Astrocyte of the cerebellum (primary cell): Measurements from ENCODE around the gene NUDT1.

Source experiments
- DNase-seq: peaks from one replicate; pipeline ENCODE4 v3.0.0-alpha.2; 2011; ENCODE audit warnings: low read depth
- H3K4me3 ChIP-seq: 2 replicates; pipeline ENCODE4 v1.5.1; 2011; ENCODE audit warnings: mild to moderate bottlenecking, low read depth, low read length, moderate library complexity
- CTCF ChIP-seq: IDR thresholded peaks from 2 replicates; pipeline ENCODE4 v1.5.1; 2012; ENCODE audit warnings: low read length, low read depth, moderate library complexity, mild to moderate bottlenecking; ENCODE audit errors: missing control alignments
- in situ Hi-C: cut with HindIII; loops from 2 replicates; pipeline ENCODE4 v1.10.0; 2017; ENCODE audit warnings: low sequenced_read_pairs

The NUDT1 gene

DNA sequence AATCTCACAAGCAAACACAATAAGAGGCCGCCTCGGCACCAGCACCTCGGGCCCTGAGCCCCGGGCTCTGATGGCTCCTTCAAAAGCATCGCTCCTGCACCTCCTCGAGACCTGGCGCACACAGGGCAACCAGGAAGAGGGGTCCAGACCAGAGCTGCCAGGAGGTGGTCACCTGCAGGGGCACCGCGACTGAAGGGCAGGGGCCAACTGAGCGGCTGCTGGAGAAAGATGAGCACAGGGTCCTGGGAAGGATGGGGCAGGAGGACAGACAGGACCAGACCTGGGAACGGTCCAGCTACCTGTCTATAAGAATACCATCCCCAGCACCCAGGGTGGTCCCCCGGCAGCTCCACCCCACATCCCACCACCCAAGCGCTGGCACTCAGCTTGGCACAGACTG, 30.1 kb upstream of the NUDT1 start:
- H3K4me3 ChIP-seq = no peak overlapping the region
- TF ChIP-seq CTCF = no peak
- DNase-seq = no peak
- in situ Hi-C loops = no loop called here

DNA sequence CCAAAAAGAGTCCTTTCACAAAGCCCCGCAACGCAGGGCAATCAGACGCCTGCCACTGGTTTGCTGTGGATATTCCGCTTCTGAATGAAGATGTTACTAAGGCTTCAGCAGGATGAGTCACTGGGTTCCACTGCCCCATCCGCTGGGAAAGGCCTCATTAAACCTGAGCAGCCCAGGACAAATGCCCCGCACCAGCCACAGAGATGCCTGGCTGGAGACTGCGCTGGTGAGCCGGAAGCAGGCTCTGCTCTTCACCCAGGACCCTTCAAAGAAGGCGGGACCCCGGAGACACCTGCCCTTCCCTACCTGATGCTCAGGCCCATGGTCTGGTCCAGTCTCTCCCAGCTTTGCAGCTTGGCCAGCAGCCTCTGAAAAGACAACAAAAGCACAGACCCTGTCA, 29.1 kb upstream of the NUDT1 start:
- TF ChIP-seq CTCF = no peak
- no peak for DNase-seq
- in situ Hi-C loops = no loop called here
- H3K4me3 ChIP-seq = no peak overlapping the region

GRCh38 chr7:2213551-2214215, 28.3 kb upstream of the NUDT1 start:
- H3K4me3 ChIP-seq = no peak overlapping the region
- in situ Hi-C loops = no loop called here
- DNase-seq = no peak
- no peak for TF ChIP-seq CTCF

DNA sequence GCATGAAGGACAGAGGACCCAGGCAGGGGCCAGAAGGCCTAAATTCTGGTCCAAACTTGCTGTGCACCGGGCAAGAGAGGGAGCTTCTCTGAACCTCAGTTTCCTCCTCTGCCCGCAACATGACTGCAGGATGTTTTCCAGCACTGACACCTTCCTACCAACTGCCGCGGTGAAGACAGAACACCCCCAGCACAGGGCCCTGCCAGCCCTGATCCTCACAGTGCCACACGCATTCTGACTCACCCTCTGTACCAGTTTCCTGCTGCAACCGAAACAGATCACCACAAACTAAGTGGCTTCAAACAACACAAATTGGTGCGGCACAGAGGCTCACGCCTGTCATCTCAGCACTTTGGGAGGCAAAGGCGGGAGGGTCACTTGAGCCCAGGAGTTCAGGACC, 27.4 kb upstream of the NUDT1 start:
- DNase-seq = no peak
- in situ Hi-C loops = no loop called here
- no peak for TF ChIP-seq CTCF
- H3K4me3 ChIP-seq = no peak overlapping the region

- TF ChIP-seq CTCF = no peak
- in situ Hi-C loops = no loop called here
Measured at GRCh38 chr7:2215851-2216250, 26.2 kb upstream of the NUDT1 start.

DNA sequence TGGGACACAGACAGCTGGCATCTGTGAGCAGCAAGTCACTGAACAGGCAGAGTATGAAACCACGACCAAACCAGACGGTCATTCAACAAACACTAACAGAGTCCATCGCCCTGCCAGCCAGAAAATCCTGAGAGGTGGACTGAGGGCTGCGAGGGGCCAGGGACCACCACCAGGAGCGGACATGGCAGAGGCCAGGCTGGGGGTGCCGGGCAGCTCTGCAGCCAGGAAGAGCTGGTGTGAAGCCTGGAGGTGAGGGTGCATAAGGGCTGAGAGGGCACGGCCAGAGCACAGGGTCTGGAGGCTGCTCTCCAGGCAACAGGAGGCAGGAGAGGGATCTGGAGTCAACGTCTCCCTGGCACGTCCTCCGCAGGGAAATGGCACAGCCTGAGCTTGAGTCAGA, 24.8 kb upstream of the NUDT1 start:
- DNase-seq = no peak
- no peak overlapping the region for H3K4me3 ChIP-seq
- in situ Hi-C loops = no loop called here
- TF ChIP-seq CTCF = no peak

More at GRCh38 chr7:2215851-2216250, 26.2 kb upstream of the NUDT1 start:
- H3K4me3 ChIP-seq = no peak overlapping the region
- no peak for DNase-seq
